NAMALWA (cell line): ENCODE results near the gene IGF2R.
A peak's percentile ranks its signal among the peaks of the same experiment; 100 is the strongest.
"Not testable (repeated sequence)": the region's sequence is repeated elsewhere in the genome, so short reads cannot be mapped to it uniquely, and the experiment has no call there.

Experiments used
- DNase-seq: peaks from one replicate; pipeline ENCODE4 v3.0.0-alpha.2; 2015; ENCODE audit warnings: low spot score

The IGF2R gene

GRCh38 chr6:160101277-160102205 lies 132.7 kb downstream of the IGF2R start:
- DNase-seq: no peak

DNA sequence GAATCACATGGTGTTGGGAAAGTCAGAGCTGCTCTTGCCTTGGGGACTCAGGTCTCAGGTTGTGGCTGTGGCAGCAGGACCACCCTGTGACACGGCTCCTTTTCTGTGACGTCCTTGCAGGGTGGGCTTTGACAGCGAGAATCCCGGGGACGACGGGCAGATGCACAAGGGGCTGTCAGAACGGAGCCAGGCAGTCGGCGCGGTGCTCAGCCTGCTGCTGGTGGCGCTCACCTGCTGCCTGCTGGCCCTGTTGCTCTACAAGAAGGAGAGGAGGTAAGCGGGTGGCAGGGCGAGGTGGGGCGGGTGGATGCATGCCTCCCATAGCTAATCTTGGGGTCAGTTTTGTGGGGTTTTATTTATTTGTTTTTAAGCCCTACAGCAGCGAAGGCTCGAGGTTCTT lies 133.5 kb downstream of the IGF2R start:
- DNase-seq: no peak

DNA sequence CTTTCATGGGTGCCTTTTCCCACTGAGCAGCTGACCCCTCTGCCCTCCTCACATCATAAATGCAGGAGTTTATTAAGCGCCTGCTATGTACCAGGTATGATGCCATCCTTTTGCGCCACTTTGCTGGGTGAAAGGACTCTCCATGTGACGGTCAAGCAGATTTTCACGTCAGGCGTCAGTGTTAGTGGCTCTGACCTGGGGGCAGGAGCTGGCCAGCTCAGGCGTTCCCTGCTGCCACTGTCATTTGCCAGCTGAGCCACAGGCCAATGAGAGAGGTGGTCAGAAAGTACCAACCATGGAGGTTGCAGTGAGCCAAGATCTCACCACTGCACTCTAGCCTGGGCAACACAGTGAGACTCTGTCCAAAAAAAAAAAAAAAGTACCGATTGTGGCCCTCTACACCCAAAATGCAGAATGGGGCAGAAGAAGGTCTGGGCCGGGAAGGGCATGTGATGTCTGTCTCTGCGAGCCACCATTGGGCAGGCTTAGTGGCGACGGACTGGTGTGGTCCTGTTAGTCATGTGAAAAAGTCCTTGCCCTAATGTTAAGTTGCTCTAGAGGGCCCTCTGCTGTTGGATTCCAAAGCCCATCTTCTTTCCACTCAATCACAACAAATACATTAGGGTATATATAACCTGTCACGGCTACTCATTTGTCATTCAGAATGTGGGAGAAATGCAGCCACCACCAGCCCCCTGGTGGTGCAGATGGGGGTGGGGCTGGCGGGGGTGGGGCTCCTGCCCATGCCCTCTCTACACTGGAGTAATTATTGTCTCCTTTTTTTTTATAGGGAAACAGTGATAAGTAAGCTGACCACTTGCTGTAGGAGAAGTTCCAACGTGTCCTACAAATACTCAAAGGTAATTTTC lies 134.3 kb downstream of the IGF2R start:
- DNase-seq: peak; percentile 66

GRCh38 chr6:160103825-160104100 lies 134.9 kb downstream of the IGF2R start:
- no peak for DNase-seq

GRCh38 chr6:160104821-160105517 lies 136.1 kb downstream of the IGF2R start:
- DNase-seq: no peak

GRCh38 chr6:160106010-160106409 lies 137.1 kb downstream of the IGF2R start:
- DNase-seq: no peak

GRCh38 chr6:160106701-160107100 lies 137.8 kb downstream of the IGF2R start:
- DNase-seq: no peak

DNA sequence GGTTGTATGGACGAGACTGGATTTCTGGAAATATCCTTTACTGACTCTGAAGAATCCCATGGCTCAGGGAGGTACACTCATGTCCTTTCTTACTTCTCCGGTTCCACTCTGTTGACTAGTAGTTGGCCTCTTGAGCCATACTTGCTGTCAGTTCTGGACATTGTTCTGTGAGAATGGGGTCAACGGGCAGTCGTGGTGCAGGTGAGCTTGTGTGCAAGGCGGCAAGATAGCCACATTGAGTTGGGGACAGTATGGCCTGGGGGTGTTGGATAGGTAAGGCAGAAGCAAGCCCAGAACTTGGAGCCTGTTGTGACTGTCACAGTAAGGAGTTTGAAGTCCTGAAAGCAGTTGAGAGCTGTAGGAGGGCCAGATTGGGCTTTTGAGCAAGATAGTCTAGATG lies 139.2 kb downstream of the IGF2R start:
- no peak for DNase-seq

DNA sequence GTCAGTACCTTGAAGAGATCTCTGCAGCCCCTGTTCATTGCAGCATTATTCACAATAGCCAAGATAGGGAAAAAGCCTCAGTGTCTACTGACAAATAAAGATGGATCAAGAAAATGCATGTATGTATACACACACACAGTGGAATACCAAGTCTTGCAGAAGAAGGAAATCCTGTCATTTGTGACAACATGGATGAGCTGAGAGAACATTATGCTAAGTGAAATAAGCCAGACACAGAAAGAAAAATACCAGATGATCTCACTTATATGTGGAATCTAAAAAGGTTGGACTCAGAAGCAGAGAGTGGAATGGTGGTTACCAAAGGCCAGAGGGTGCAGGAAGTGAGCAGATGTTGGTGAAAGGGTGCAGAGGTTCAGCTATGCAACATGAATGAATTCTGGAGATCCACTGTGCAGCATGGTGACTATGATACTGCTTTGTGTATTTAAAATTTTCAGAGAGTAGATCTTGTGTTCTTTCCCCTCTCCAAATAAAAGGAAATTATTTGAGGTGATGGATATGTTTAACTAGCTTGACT lies 141.8 kb downstream of the IGF2R start:
- no peak for DNase-seq

DNA sequence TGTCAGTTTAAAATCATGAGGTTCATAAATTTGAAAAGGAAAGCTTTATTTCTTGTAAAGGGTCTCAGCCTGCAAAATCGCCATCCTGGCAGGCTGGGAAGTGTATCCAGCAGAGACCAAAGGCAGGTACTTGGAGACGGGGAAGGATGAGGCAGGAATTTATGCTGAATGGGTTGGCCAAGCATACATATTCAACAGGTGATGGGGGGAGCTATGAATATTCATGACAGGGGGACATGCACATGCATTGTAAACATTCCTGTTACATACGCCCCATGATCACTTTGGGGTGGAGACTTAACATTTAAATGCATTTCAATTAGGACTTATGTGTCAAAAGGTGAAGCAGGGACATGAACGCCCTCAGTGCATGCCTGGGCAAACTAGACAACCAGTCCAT lies 142.9 kb downstream of the IGF2R start:
- DNase-seq: no peak

GRCh38 chr6:160112628-160113299 lies 143.9 kb downstream of the IGF2R start:
- no peak for DNase-seq

- DNase-seq: not testable (repeated sequence)
Observed at GRCh38 chr6:160114536-160114935, 145.7 kb downstream of the IGF2R start.

GRCh38 chr6:160115421-160115820 lies 146.5 kb downstream of the IGF2R start:
- DNase-seq: no peak

DNA sequence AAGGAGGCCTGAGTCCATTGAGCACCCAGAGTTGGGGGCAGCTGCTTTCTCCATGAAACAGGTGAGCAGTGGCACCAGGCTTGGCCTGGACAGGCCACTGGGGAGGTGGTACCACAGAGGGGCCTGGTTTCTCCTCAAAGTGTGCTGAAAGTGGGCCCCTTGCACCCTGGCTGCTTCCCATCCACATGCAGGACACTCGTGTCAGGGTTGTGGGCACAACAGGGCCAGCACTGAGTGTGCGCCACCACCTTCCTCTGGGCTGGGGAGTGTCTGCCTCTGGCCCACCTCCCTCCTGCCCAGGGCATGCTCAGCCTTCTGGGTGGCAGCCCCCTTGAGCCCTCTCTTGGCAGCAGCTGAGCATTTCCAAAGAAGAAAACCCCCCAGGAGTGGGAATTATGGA lies 147.5 kb downstream of the IGF2R start:
- no peak for DNase-seq

DNA sequence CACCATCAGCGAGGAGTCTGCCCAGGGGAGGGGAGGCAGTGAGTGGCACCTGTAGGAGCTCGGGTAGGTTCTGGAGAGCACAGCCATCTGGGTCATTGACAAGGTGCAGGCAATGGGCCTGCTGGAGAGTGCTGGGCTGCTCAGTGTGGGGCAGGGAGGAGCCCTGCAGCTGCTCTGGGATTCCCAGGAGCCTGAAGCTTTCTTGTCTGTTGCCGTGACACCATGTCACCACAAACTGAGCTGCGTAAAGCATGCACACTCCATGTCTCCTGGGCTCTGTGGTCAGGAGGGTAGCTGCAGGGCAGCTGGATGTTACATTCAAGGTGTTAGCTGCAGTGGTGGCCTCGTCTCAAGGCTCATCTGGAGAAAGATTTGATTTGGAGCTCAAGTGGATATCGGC lies 148.3 kb downstream of the IGF2R start:
- no peak for DNase-seq

GRCh38 chr6:160118620-160119229 lies 149.8 kb downstream of the IGF2R start:
- DNase-seq: no peak

- DNase-seq: no peak
Observed at GRCh38 chr6:160120087-160120486, 151.2 kb downstream of the IGF2R start.

DNA sequence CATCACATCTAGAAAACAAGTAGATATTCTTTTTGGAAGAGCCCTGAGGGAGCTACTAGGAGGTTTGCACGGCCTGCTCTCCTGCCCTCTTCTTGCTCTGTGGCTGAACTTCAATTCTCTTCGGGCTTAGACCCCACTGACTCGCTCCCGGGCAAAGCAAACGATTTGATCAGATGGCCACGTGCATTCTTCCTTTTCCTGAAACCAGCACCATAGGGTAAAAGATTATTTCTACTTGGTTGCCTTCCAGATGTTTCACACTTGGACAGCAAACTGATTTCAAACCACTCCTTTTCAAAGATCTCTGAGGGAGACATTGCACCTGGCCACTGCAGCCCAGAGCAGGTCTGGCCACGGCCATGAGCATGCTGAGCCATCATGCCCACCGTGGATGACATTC lies 152.7 kb downstream of the IGF2R start, which contains the start of gene SLC22A1:
TSS of gene SLC22A1 (plus strand) at position 258 of the 400 bp plus-strand sequence. CDS start at position 379, 121 bp downstream.
- no peak for DNase-seq

DNA sequence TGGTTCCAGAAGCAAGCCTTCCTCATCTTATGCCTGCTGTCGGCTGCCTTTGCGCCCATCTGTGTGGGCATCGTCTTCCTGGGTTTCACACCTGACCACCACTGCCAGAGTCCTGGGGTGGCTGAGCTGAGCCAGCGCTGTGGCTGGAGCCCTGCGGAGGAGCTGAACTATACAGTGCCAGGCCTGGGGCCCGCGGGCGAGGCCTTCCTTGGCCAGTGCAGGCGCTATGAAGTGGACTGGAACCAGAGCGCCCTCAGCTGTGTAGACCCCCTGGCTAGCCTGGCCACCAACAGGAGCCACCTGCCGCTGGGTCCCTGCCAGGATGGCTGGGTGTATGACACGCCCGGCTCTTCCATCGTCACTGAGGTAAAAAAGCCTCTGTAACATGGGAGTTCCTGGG lies 153.1 kb downstream of the IGF2R start:
- DNase-seq: no peak

DNA sequence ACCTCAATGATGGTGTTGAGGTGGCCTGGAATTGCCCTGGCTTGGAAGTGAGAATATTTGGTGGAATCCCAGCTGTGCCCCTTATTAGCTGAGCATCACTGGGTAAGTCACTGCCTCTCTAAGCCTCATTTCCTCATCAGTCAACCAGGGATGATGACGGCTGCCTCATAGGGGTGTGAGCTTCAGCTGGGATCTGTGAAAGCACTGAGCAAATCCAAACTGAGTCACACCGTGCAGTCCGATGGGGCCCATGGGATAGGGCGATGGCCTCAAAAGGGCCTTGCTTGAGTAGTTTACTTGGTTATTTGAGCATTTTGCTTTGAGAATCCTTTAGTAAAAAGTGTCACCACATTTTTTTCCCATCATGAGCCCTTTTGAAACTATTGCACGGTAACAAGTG lies 153.9 kb downstream of the IGF2R start:
- DNase-seq: no peak

GRCh38 chr6:160124007-160124406 lies 155.1 kb downstream of the IGF2R start:
- no peak for DNase-seq
